Measurements from ENCODE around the gene DNAJB12.
A peak's percentile ranks its signal among the peaks of the same experiment; 100 is the strongest.
"Not testable (repeated sequence)": the region's sequence is repeated elsewhere in the genome, so short reads cannot be mapped to it uniquely, and the experiment has no call there.

The DNAJB12 gene

DNA sequence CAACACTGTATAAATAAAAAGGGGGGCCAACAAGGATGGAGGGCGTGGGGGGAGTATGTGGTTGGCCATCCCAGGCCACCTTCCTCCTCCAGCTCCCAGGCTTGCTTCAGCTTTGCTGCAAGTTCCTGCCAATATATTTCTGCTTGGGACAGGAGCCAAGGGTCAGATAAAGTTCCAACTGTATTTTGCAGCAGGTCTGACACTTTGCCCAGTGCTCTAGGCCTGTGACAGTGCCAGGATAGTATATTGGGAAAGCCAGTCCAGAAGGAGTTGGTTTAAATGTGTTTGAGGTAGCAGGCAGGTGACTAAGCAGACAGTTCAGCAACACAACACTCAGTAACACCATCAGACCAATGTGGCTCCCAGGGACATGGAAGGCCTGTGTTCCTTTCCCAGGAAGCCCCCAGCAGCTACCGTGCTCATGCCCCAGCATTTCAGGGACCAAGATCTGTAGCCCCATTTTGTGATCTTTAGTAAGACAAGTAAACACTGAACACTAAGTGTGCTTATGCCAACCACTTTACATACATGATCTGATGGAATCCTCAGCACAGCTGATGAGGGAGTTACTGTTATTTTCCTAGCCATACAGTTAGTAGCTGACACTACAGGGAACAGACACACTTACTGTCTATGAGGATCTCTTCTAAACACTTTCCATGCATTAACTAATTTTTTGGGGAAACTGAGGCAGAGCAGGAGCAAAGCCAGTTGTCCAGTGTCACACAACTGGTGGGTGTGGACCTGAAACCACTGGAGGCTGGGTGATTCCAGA is 38.9 kb downstream of the DNAJB12 start:
- no peak for DNase-seq

DNA sequence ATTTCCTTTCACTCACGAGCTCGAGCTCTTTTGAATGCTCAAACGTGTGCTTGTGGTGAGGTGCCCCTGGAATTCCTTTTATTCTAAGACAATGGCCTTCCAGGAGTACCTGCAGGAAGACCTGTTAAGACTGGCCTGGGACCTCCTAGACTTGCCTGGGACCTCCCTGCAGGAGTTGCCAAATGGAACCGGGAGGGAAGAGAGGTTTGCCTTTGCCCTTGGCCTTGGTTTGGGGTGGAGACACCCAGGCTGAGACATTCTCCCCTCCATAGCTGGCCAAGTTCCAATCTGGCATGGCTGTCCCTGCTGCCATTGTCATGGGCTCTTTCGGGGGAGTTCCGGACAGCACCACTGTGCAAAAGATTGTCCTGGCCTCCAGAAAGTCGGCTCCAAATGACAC is 39.7 kb downstream of the DNAJB12 start:
- DNase-seq: no peak

DNA sequence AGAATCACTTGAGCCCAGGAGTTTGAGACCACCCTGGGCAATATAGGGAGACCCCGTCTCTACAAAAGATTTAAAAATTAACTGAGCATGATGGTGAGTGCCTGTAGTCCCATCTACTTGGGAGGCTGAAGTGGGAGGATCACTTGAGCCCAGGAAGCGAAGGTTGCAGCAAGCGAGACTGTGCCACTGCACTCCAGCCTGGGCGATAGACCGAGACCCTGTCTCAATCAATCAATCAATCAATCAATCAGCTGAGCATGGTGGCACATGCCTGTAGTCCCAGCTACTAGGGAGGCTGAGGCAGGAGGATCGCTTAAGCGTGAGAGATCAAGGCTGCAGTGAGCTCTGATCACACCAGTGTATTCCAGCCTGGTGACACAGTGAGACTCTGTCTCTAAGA is 40.5 kb downstream of the DNAJB12 start:
- DNase-seq: no peak

DNA sequence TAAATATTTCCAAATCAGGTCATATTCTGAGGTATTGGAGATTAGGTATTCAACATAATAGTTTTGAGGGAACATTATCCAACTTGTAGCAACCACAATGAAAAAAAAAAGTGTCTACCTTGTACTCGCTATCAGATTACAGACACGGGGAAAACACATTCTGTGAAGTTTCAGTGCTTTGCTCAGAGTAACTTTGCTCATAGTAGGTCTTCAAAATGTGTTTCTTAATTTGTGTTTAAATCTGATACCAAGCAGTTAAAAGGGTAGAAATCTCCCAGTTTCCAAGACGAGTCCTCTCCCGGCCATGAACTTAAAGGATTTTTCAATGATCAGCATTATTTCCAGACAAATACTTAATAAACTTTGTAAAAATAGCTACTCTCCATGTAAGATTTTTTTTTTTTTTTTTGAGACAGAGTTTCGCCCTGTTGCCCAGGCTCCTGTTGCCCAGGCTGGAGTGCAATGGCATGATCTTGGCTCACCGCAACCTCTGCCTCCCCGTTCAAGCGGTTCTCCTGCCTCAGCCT is 41.8 kb downstream of the DNAJB12 start:
- no peak for DNase-seq

DNA sequence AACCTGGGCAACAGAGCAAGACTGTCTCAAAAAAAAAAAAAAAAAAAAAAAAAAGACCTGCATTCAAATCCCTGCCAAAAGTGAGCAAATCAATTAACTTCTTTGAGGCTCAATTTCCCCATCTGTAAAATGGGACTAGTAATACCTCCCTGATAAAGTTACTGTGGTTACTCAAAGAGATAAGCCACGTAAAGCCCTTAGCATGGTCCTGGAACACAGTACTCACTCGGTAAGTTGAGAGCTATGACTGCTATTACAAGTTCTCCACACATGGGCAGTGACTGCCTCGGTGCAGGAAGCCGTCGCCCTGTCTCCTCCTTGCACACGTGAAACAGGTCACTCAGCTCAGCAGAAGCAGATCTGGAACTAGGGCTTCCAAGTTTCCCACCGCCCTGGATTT is 43.1 kb downstream of the DNAJB12 start:
- no peak for DNase-seq

DNA sequence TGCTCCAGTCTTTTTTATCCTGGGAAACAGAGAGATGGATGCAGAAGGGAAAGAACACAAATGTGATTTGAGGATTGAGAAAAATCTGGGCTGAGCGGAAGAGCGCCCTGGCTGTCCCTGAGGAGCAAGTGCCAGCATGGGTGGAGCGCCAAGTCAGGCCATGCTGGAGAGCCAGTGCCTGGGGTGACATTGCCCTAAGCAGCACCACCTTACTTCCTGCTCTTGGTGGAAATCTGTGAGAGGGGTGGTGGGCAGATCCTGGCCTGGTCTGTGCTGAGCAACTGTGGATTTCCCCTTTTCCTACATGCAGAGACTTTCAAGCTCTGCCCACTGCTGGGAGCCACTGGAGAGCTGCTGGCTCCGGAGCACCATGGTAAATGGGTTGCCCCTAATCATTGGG is 44.1 kb downstream of the DNAJB12 start:
- no peak for DNase-seq

DNA sequence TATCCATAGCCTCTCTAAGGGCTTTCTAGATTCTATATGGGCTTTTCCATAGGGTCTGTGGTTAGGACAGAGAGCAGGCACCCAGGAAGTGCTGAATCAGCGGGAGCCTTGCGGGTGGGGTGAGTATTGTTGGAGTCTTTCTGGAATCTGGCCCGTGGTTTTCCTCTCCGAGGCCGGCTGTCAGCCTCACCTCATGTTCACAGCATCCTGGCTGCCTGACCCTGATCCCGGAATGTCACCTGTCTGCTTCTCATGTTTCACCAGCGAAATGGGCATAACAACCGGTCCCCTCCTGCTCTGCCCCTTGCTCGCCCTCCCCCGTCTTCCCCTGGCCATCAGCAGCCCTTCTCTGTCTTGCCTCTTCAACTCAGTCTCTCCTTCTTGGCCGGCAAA is 44.5 kb downstream of the DNAJB12 start:
- no peak for DNase-seq

DNA sequence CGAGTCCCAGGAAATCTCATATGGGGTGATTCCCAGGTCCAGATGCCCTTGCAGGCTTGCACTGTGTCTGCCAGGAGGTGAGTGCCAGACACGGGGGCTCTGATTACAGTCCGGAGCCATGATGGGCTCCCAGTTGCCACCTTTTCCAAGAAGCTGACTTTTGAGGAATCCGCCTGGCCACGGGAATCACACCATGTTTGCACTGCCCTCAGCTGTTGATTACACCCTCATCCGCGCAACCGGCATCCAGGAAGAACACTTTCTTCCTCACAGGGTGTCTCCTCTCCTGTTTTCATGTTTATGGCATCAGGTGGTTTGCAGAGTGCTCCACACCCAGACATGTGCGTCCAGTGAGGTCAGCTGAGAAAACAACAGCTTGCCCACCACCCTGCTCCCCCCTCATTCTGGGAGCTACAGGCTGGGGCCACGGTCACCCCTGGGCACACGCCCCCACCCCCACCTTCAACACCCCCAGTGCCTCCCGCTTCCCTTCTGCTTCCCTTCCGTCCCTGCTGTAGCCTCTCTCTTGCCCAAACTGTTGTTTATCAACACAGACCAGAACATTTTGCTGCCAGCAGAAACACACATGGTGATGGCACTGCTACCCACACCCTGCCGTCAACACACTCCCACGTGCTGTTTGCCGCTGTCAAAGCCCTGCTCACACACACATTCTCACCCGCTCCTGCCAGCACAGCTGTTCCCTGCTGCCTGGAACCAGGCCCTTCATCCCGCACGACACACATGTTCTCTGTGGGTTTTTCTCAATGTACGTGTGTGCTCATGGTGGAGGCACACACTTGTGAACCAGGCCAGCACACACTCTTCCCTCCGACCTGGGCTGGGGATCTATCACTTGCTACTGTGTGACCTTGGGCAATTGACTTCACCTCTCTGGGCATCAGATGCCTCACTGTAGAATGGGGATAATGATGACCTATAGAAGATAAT is 45.2 kb downstream of the DNAJB12 start:
- peak; percentile 26 for DNase-seq

DNA sequence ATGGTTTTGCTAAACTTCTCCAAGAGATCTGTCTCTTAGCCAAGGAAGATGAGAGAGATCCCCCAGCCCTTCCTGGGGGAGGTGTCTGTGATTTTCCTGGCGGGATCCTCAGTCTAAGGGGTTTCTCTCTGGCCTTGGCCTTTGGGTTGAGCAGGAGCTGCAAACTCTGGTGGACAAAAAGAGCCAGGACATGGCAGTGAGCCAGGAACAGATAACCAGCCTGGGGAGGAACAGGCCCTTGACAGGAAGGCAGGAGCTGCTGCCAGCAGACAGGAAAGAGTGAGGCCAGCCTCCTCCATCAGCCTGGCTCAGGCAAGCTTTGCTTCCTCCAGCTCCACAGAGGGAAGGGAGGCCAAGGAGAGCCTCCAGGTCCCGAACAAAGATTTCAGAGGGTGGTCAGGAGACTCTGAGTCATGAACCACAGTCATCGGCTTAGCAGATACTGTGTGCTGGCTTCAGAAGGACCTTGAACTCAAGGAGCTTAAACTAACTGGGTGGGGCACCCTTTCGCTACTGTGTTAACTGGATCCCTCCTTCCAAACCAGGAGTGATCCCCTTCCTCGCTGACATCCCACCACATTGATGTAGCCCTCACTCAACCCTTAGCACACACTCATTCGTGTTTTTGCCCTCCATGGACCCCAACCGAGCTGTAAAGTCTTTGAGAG is 46.3 kb downstream of the DNAJB12 start:
- peak; percentile 94 for DNase-seq

DNA sequence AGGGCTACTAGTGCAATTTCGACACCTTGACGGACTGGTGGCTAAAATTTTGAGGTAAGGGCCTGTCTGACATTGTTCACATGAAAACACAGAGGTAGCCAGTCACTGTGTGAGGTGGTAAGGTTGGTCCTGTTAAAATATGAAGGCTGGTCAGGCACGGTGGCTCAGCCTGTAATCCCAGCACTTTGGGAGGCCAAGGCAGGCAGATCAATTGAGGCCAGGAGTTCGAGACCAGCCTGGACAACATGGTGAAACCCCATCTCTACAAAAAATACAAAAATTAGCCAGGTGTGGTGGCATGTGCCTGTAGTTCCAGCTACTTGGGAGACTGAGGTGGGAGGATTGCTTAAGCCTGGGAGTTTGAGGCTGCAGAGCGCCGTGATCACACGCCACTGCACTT is 47.0 kb downstream of the DNAJB12 start:
- not testable (repeated sequence) for DNase-seq

DNA sequence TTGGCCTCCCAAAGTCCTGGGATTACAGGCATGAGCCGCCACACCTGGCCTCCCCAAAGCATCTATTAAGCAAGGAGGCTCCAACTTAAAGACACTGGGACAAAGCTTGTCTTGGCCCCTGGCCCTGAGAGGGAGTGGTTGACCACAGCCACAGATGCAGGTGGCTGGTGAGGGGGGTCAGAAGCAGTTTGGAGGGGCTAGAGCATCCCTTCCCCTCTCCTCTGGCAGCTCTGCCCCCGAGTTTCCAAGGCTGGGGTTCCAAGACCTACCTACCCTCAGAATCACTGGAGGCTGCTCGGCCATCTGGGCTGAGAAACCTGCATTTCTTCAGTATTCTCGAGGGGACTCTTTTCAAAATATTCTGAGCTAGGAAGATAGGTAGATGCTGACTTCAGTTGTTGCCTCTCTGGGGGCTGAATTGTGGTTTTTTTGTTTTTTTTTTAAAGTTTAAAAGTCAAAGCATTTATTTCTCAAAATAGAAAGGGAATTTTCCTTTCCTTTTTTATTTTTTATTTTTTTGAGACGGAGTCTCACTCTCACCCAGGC is 48.4 kb downstream of the DNAJB12 start:
- DNase-seq: no peak

DNA sequence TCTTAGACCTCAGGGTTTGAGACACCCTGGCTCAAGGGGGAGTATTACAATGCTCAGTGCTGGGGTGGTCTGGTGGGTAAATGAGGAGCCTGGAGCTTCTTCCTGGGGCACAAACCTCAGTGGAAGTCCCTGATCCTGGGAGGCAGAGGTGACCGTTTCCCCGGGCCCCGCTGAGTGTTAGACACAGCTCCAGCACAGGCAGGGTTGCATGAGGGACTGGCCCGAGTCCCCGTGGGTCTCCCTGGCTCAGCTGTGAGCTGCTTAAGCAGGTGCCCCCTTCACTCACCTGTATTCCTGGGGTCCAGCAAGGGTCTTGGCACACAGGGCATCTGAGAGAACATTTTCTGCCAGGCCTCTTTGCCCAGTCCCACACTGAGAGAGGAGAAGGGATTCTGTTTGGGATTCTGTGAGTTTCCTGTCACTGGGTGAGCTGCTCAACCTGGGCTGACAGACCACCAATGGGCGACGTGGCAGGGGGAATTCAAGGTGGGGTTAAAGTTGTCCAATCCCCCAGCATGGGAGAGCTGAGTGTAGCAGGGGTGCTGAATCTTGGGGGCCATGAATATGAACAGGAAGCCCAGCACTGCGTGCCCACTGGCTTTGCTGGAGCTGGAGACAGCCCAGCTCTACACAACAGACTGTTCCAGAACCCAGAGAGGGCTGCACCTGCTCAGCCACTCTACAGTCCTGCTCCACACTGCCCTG is 51.1 kb downstream of the DNAJB12 start:
- no peak for DNase-seq

DNA sequence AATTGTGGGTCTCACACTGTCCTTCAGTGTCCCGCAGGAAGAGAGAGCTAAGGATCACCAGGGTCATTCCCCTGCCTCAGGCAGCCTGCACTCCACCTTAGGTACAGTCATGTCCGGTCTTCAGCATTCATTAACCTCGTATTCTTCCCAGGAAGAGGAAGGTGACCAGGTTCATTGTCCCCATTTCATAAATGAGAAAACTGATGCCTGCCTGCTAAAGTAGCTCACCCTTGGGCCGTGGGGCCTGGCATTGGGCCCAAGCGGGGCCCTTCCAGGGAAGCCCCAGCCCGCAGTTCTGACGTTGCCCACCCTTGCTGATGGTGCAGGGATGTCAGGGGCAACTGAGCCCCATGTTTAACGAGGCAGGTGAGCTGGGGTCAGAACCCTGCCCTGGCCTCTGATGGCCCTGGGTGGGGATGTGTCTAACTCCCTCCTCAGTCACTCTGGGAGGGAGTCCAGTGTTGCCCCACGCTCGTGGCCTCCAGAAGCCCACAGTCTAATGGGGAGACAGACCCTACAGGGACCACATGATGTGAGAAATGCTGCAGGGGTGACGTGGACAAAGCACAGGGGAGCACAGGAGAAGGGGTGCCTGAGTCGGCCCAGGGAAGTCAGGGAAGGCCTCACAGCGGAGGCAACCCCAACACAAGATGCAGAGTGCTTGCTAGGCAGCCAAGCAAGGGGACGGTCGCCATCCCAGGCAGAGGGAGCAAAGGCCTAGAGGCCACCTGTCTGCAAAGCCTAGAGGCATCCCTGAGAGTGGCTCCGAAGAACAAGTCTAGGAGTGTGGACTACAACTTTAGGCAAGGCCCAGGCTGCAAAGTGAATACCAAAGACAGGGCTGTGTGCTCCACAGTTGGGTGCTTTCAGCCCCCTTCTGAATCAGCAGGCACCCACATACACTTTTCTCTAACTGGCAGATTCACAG is 55.9 kb downstream of the DNAJB12 start:
- no peak for DNase-seq

DNA sequence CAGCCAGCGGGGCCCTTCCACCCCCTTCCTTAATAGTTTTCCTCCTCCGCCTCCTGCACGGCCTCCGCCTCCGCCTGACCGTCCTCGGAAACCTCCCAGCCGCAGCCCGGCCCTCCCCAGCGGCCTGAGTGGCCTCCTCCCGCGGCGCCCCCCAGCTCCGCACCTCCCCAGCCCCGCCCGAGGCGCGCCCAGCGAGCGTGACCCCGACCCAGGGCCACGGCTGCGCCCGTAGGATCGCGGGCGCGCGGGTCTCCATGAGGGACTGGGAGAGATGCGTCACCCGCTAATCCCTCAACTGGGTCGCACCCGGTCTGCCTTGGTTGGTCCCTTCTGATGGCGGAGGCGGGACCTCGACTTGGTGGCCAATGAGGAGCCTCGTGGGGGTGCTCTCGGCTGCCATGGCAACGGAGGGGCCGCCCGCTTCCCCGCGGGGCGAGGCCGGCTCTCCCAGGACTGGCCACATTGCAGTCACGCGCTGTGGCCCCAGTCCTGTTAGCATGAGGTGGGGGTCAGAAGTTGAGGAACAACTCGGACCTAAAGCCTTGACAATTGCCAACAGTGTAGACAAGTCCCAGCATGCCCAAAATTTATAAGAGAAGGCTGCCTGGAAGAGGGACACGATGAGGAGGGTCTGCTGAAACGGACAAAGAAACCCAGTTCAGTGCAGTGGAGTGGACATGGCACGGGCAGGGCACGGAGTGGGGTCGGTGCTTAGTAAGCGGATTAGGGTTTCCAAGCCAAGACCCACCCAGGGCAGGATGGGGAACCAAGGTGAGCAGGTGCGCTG is 56.7 kb downstream of the DNAJB12 start:
- DNase-seq: peak; percentile 98

DNA sequence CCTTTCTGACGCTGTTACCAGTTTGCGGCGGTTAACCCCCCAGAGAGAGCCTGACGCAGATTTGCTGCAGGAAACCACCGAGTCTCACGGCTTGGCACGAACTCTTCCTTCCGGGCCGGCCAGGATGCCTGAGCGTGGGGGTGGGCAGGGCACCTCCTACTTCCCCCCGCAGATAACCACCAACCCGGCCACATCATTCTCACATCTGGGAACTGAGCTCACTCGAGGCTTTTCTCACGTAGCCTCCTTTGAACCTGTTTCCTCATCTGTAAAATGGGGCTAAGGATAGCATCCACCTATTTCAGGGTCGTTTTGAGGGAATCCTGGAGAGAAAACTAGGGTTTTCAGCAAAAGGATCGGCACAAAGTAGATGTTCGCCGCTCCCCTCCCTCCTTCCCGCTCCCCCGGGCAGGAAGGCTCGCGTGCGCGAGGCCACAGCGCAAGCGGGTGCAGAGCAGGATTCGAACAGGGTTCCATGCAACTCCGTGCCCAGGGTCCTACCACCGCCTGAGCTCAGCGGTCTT is 57.4 kb downstream of the DNAJB12 start:
- DNase-seq: peak; percentile 95

DNA sequence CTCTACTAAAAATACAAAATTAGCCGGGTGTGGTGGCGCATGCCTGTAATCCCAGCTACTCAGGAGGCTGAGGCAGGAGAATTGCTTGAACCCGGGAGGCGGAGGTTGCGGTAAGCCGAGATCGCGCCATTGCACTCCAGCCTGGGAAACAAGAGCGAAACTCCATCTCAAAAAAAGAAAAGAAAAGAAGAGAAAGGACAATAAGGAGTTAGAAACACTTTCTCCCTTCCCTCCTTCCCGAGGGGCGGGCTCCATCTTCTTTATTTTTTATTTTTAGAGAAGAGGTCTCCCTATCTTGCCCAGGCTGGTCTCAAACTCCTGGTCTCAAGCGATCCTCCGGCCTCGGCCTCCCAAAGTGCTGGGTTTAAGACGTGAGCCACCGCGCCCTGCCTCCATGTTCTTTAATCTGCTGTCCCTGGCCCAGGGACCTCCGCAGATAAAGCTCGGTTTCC is 57.9 kb downstream of the DNAJB12 start:
- not testable (repeated sequence) for DNase-seq

DNA sequence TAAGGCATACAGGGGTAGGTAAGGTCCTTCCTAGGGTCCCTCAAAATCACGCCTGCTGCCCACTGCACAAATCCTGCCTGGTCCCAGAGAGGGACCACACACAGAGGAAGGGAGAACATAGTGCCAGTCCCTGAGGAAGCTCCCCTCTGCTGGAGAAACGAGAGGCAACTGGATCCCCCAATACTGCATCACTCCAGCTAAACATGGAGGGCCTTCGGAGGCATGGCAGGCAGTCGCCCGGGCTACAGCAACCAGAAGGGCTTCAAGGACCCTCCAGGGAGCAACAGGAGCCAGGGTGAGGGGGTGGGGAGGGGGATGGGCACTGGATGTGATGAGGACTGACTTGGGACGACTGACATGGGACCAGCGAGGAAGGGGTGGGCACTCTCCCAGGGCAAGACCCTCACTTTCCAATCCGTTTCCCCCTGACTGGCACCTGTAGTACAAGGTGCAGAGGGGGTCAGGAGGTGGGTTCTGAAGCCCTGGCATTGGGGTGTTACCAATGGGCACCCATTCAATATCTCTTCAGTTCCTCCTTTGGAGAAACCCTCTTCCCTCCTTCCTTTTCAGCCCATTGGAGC is 59.3 kb downstream of the DNAJB12 start:
- no peak for DNase-seq

DNA sequence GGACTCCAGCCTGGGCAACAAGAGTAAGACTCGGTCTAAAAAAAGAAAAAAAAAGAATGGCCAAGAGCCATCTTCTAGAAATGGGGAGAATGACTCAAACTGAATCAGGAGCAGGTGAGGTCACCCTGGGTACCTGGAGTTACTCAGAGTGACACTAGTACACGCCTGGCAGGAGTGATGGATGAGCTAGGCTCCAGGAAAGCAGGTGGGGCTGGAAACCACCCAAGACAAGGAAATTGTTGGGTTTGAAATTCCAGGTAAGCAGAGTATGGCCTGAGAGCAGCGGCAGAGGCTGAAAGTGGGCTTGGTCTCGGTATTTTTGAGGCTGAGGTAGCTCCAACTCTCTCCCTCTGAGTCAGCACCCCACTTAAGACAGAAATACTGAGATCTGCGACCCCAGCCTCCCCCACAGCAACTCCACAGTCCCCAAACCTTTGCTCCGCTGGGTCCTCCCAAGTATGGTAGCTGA is 62.5 kb downstream of the DNAJB12 start:
- DNase-seq: no peak

DNA sequence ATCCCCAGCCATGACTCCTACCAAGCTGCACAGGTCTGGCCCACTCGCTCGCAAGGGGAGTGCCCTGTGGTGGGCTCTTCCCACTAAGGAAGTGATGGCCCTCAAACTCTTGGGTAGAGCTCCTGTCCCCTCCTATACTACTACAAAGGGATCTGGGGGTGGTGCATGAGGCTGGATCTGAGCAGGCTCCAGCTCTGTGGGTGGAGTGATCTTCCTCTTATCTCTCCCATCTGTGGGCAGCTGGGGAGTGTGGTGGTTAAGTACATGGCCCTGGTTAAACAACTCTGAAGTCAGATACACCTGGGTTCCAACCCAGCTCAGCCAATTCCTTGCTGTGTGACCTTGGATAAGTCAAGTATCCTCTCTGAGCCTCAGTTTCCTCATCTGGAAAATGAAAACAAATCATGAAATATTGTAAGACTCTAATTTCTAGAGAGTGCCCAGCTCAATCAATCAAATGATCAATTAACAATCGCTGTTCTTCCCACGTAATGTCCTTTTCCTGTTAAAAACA is 63.6 kb downstream of the DNAJB12 start:
- peak; percentile 49 for DNase-seq

All from MV-4-11 (cell line).